ENCODE results near the gene MAPK4. TPM values are rescaled to one million over a fixed set of nuclear protein-coding genes. Genes with fewer than 3 reads are reported as not detected.

MAPK4 gene
- total RNA-seq, 2 donors from 2014 or later = 2.0 to 3.8 TPM

GRCh38 chr18:50720325-50720674 lies 160.4 kb downstream of the MAPK4 start:
- H3K27ac Mint-ChIP-seq = no peak overlapping the region
- no peak overlapping the region for H3K4me3 Mint-ChIP-seq
- Histone ChIP-seq H3K4me3 (ENCODE audit: low read length) (no peak overlapping the region), H3K4me1 (ENCODE audit: control insufficient read depth, insufficient read depth, low read length) (no peaks in the 10 kb centered on the region), H3K27ac (ENCODE audit: low read depth, low read length) (no peak overlapping the region), H3K27me3 (ENCODE audit: control insufficient read depth, insufficient read depth, low read length, poor library complexity, severe bottlenecking) (no peaks in the 10 kb centered on the region), H3K36me3 (ENCODE audit: control insufficient read depth, insufficient read depth, low read length) (no peaks in the 10 kb centered on the region), H3K9ac (ENCODE audit: extremely low read depth, low read length, poor library complexity, severe bottlenecking) (no peak overlapping the region), H3K9me3 (ENCODE audit: control insufficient read depth, low read length) (no peaks in the 10 kb centered on the region)
- peaks cover 1% of the 10 kb centered on the region for H3K27me3 Mint-ChIP-seq (ENCODE audit: insufficient read depth)
- H3K9me3 Mint-ChIP-seq = peaks cover 6% of the 10 kb centered on the region
- TF ChIP-seq, protein P1, sequence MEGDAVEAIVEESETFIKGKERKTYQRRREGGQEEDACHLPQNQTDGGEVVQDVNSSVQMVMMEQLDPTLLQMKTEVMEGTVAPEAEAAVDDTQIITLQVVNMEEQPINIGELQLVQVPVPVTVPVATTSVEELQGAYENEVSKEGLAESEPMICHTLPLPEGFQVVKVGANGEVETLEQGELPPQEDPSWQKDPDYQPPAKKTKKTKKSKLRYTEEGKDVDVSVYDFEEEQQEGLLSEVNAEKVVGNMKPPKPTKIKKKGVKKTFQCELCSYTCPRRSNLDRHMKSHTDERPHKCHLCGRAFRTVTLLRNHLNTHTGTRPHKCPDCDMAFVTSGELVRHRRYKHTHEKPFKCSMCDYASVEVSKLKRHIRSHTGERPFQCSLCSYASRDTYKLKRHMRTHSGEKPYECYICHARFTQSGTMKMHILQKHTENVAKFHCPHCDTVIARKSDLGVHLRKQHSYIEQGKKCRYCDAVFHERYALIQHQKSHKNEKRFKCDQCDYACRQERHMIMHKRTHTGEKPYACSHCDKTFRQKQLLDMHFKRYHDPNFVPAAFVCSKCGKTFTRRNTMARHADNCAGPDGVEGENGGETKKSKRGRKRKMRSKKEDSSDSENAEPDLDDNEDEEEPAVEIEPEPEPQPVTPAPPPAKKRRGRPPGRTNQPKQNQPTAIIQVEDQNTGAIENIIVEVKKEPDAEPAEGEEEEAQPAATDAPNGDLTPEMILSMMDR (conservative IDR thresholded peaks at IDR 0.05) = no peak
- 87 to 93% methylated on average over 2 to 4 of the region's 4 CpGs for WGBS, 2 experiments (ENCODE audit: insufficient coverage in 1 of 2, insufficient read length in 1 of 2)
- no peak for DNase-seq
- no peaks in the 10 kb centered on the region for H3K36me3 Mint-ChIP-seq (ENCODE audit: low read depth)
- peaks cover 4% of the 10 kb centered on the region for H3K4me1 Mint-ChIP-seq

DNA sequence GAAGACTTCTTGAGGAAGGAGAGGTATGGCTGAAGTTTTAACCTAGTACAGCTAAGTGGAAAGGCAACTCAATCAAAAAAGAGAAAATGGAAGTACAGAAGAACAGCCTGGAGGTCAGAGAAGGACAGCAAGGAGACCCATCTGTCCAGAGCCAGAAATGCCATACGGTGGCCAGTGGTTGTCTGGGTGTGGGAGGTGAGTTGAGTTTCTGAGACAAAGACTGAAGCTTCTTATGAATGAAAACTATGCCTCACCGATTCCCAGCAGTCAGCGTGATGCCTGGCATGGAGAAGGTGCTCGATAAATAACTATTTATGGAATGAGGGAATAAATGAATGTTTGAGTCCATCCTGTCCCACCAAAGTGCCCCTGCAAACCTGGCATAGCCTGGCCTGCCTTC lies 161.1 kb downstream of the MAPK4 start:
- no peaks in the 10 kb centered on the region for H3K9me3 ChIP-seq (ENCODE audit: control insufficient read depth, low read length)
- H3K9me3 Mint-ChIP-seq = peaks cover 3% of the 10 kb centered on the region
- TF ChIP-seq, protein P1 (conservative IDR thresholded peaks at IDR 0.05) = no peak
- H3K27ac Mint-ChIP-seq = no peak overlapping the region
- no peak for DNase-seq
- no peaks in the 10 kb centered on the region for H3K27me3 Mint-ChIP-seq (ENCODE audit: insufficient read depth)
- 90 to 96% methylated on average over 3 to 4 of the region's 4 CpGs for WGBS, 2 experiments (ENCODE audit: insufficient coverage in 1 of 2, insufficient read length in 1 of 2)
- H3K4me3 Mint-ChIP-seq = no peak overlapping the region
- H3K36me3 ChIP-seq (ENCODE audit: control insufficient read depth, insufficient read depth, low read length) = no peaks in the 10 kb centered on the region
- H3K27ac ChIP-seq (ENCODE audit: low read depth, low read length) = no peak overlapping the region
- no peak overlapping the region for H3K9ac ChIP-seq (ENCODE audit: extremely low read depth, low read length, poor library complexity, severe bottlenecking)
- no peaks in the 10 kb centered on the region for H3K27me3 ChIP-seq (ENCODE audit: control insufficient read depth, insufficient read depth, low read length, poor library complexity, severe bottlenecking)
- peaks cover 4% of the 10 kb centered on the region for H3K4me1 Mint-ChIP-seq
- H3K4me1 ChIP-seq (ENCODE audit: control insufficient read depth, insufficient read depth, low read length) = no peaks in the 10 kb centered on the region
- no peaks in the 10 kb centered on the region for H3K36me3 Mint-ChIP-seq (ENCODE audit: low read depth)
- no peak overlapping the region for H3K4me3 ChIP-seq (ENCODE audit: low read length)

DNA sequence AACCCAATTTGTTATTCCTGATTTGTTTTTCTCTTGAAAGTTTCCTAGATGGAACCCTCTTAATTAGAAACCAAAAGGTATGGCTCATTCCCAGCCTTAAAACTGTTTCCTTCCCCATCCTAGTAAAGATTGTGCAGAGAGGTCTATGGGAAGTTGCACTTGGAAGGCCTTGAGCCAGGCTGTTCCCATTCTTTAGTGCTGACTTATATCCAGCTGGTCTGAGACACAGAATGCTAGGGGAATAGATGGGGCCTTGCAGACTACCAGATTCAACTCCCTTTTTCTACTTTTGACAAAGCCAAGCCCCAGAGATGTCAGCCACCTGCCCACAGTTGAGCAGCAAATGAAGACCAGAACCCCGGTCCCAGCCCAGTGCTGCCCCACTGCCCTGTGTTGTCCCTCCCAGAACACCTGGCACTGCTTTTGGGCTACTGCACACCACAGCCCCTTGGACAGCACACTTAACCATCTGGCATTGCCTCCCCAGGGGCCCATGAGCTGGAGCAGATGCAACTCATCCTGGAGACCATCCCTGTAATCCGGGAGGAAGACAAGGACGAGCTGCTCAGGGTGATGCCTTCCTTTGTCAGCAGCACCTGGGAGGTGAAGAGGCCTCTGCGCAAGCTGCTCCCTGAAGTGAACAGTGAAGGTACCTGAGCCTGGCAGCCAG lies 161.7 kb downstream of the MAPK4 start:
- Mint-ChIP-seq H3K4me1 (peaks cover 4% of the 10 kb centered on the region), H3K27ac (no peak overlapping the region), H3K27me3 (ENCODE audit: insufficient read depth) (no peaks in the 10 kb centered on the region), H3K9me3 (no peaks in the 10 kb centered on the region), H3K36me3 (ENCODE audit: low read depth) (no peaks in the 10 kb centered on the region), H3K4me3 (no peak overlapping the region)
- no peaks in the 10 kb centered on the region for H3K36me3 ChIP-seq (ENCODE audit: control insufficient read depth, insufficient read depth, low read length)
- WGBS, 2 experiments (ENCODE audit: insufficient coverage in 1 of 2, insufficient read length in 1 of 2) = 95 to 96% methylated on average over 4 of the region's 4 CpGs
- no peak overlapping the region for H3K4me3 ChIP-seq (ENCODE audit: low read length)
- H3K9ac ChIP-seq (ENCODE audit: extremely low read depth, low read length, poor library complexity, severe bottlenecking) = no peak overlapping the region
- no peaks in the 10 kb centered on the region for H3K4me1 ChIP-seq (ENCODE audit: control insufficient read depth, insufficient read depth, low read length)
- H3K27ac ChIP-seq (ENCODE audit: low read depth, low read length) = no peak overlapping the region
- no peaks in the 10 kb centered on the region for H3K27me3 ChIP-seq (ENCODE audit: control insufficient read depth, insufficient read depth, low read length, poor library complexity, severe bottlenecking)
- TF ChIP-seq, protein P1 (conservative IDR thresholded peaks at IDR 0.05) = no peak
- no peaks in the 10 kb centered on the region for H3K9me3 ChIP-seq (ENCODE audit: control insufficient read depth, low read length)
- no peak for DNase-seq

Data from endodermal cell (in vitro differentiated cells).